GM21390 (cell line): Measurements from ENCODE around the gene MMP25.

Experiments used
- ATAC-seq: cut with Tn5 transposase; IDR thresholded peaks from one replicate; pipeline ENCODE4 v1.9.1; 2021; ENCODE audit not compliant: unreplicated experiment

The MMP25 gene

GRCh38 chr16:3089717-3090592 is 43.6 kb downstream of the MMP25 start:
- no peak for ATAC-seq

DNA sequence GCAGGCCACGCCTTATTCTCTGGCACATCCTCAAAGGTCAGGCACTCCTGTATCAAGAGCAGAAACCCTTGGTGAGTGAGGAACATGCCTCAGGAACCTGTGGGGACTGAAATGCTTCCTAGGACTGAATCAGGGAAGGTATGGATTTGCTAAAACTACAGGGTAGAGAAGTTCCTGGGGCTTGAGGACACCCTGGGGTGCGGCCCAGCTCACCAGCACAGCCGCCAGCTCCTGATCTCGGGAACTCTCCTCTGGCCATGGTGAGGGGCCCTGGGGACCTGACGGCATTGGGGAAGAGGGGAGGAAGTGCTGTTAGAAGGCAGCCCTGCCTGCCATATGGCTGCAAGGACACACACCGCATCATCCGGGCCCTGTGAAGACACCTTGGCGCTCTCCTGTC is 45.2 kb downstream of the MMP25 start:
- ATAC-seq: no peak

- no peak for ATAC-seq
Observed at GRCh38 chr16:3092501-3092941, 46.2 kb downstream of the MMP25 start.

DNA sequence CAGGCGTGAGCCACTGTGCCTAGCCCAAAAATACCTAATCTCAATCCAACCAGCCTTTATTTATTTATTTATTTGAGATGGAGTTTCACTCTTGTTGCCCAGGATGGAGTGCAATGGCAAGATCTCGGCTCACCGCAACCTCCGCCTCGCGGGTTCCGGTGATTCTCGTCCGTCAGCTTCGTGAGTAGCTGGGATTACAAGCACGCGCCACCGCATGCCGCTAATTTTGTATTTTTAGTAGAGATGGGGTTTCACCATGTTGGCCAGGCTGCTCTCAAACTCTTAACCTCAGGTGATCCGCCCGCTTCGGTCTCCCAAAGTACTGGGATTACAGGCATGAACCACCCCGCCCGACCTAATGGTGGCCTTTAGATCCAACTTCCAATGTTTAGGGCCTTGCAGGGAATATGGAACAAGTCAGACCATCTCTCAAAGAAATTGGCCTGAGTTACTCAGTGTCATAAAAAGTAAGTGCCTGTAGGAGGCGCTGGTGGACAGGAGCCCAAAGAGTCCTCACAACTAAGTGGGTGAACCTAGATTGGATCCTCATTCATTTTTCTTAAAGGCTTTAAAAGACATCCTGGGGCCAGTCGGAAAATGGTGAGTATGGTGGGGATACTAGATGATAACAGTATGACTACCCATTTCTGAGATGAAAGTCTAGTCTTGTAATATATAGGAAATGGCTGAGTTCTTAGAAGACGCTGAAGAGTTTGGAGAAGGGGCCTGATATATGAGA is 48.1 kb downstream of the MMP25 start:
- no peak for ATAC-seq

DNA sequence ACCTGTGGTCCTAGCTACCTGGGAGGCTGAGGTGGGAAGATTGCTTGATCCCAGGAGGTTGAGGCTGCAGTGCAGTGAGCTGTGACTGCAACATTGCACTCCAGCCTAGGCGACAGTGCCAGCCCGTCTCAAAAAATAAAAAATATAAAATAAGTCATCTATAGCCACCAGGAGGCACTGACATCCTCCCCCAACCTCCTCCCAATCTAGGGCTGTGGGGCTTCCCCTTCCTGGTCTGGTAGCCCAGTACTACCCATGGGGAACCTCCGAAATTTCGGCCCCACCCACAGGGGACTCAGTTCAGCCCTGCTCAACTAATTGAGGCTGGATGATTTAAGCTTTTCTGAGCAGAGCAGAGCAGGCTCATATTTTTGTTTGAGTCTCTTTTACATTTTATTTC is 49.5 kb downstream of the MMP25 start:
- ATAC-seq: no peak

- no peak for ATAC-seq
Observed at GRCh38 chr16:3096362-3096761, 50.0 kb downstream of the MMP25 start.

- no peak for ATAC-seq
Observed at GRCh38 chr16:3097266-3097665, 50.9 kb downstream of the MMP25 start.

DNA sequence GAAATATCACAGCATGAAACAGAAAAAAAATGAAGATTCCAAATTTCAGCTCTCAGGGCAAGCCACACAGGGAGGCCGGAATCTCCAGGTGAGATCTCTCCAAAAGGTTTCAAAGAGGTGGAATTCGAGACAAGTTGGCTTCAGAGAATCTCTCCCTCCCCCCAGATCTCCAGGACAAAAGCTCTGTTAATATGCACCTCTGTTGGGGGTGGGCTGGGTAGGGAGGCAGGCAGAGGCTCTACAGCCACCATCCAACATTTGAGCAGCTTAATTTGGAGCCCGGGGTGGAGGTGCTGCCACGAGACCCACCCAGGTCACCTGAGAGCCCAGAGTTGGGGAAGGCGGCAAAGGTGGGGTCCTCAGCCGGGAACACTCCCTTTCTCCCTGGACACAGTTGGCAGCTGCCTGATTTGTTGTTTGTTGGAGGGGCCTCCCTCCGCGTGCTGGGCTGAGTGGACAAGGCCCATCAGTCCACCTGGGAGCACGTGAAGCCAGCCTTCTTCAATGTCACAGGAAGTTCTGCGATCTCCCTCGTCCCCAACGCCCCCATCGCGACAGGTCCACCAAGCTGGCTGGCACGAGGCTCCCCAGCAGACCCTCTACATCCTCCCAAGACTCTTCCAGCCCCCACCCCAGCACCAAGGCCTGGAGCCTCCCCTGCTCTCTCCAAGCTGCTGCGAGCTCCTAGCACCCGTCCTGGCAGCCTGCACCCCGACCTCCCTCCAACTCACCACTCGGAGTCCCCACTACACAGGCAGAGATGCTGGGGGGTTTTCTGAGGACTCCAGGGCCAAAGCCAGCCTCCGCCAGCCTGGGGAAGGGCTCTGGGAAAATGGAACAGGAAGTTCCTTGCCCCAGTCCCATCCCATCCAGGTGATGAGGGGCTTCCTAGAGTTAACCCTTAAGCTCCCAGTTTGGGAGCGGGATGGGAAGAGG is 52.4 kb downstream of the MMP25 start, which contains the start of gene ZSCAN10:
Gene ZSCAN10 (minus strand): TSS at position 836 of the 936 bp plus-strand sequence. CDS start 6,357 bp downstream, outside the sequence.
- ATAC-seq: no peak

DNA sequence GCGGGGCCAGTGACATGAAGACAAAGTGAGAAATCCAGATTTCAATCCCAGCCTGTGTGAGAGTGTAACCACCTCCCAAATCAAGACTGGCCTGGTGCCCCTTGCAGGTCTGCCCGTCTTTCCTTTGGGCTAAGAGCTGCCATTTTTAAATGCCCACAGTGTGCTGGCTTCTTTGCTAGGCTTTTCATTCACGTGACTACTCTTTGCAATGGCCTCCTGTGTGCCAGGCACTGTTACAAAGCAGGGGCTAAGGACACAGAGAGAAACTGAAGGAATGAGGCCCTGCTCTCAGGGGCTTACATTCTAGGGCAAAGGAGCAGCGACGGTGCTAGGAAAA is 53.0 kb downstream of the MMP25 start:
- no peak for ATAC-seq

GRCh38 chr16:3099732-3100499 is 53.6 kb downstream of the MMP25 start:
- ATAC-seq: no peak

- ATAC-seq: no peak
Observed at GRCh38 chr16:3101018-3101840, 54.9 kb downstream of the MMP25 start.

GRCh38 chr16:3101841-3102470 is 55.6 kb downstream of the MMP25 start:
- ATAC-seq: no peak

- peak; percentile 76 for ATAC-seq
Observed at GRCh38 chr16:3106205-3106928, 60.0 kb downstream of the MMP25 start.
